WTC11 (cell line): Measurements from ENCODE around the gene TCTN1. TPM values are rescaled to one million over a fixed set of nuclear protein-coding genes. Genes with fewer than 3 reads are reported as not detected.
A peak's percentile ranks its signal among the peaks of the same experiment; 100 is the strongest.

Source experiments
- ATAC-seq: fragments of 200-7000 bp; cut with Tn5 transposase; 2 replicates; pipeline ENCODE4 v1.10.0; 2021; ENCODE audit warnings: mild to moderate bottlenecking, moderate library complexity
- CTCF ChIA-PET: fragments of 300-600 bp; sonication (Branson Sonifier 250); formaldehyde crosslinking; loops from one replicate; lab custom pipeline; 2021; ENCODE audit warnings: antibody characterized with exemption; lab: Charles Lee
- POLR2A ChIA-PET: fragments of 350-600 bp; sonication (Branson Sonifier 250); formaldehyde crosslinking; loops from one replicate; lab custom pipeline; 2021; ENCODE audit warnings: antibody characterized with exemption; lab: Charles Lee
- DNase-seq: peaks from one replicate; pipeline ENCODE4 v3.0.0; 2021; ENCODE audit warnings: low spot score
- H3K27ac Mint-ChIP-seq: 2 replicates; pipeline ENCODE4 v1.8.0; 2021; ENCODE audit warnings: mixed read lengths
- H3K27me3 Mint-ChIP-seq: 2 replicates; pipeline ENCODE4 v1.8.0; 2021; ENCODE audit warnings: low read depth, mild to moderate bottlenecking, moderate library complexity, mixed read lengths
- H3K36me3 Mint-ChIP-seq: 2 replicates; pipeline ENCODE4 v1.8.0; 2021; ENCODE audit warnings: mixed read lengths
- H3K4me1 Mint-ChIP-seq: 2 replicates; pipeline ENCODE4 v1.8.0; 2022; ENCODE audit warnings: mixed read lengths
- H3K4me3 Mint-ChIP-seq: 2 replicates; pipeline ENCODE4 v1.8.0; 2021; ENCODE audit warnings: mild to moderate bottlenecking, moderate library complexity, mixed read lengths
- H3K9me3 Mint-ChIP-seq: 2 replicates; pipeline ENCODE4 v1.8.0; 2021; ENCODE audit warnings: mixed read lengths
- FOXK1 ChIP-seq: sonication (generic); formaldehyde crosslinking; IDR thresholded peaks from 2 replicates; pipeline ENCODE4 v1.8.0; 2022; ENCODE audit warnings: mild to moderate bottlenecking, moderate library complexity, missing genetic modification reagents
- GTF2I ChIP-seq: fragments of 250-450 bp; sonication (Bioruptor Pico); conservative IDR thresholded peaks from 2 replicates; pipeline ENCODE4 v1.4.0; 2021; ENCODE audit warnings: mild to moderate bottlenecking
- JUN ChIP-seq: sonication (generic); formaldehyde crosslinking; IDR thresholded peaks from 2 replicates; pipeline ENCODE4 v1.8.0; 2023; ENCODE audit warnings: mild to moderate bottlenecking, missing genetic modification reagents
- KAT7 ChIP-seq: sonication (generic); formaldehyde crosslinking; IDR thresholded peaks from 2 replicates; pipeline ENCODE4 v1.8.1; 2023; ENCODE audit warnings: missing genetic modification reagents, mild to moderate bottlenecking, borderline replicate concordance
- NFYB ChIP-seq: sonication (generic); formaldehyde crosslinking; conservative IDR thresholded peaks from 2 replicates; pipeline ENCODE4 v1.8.0; 2022; ENCODE audit warnings: low read depth, missing genetic modification reagents
- NR1H2 ChIP-seq: sonication (generic); formaldehyde crosslinking; IDR thresholded peaks from 2 replicates; pipeline ENCODE4 v1.9.0; 2021; ENCODE audit warnings: mild to moderate bottlenecking, moderate library complexity, missing genetic modification reagents
- NR2C2 ChIP-seq: sonication (generic); formaldehyde crosslinking; IDR thresholded peaks from 2 replicates; pipeline ENCODE4 v1.8.0; 2022; ENCODE audit warnings: mild to moderate bottlenecking, missing genetic modification reagents
- RORB ChIP-seq: fragments of 250-450 bp; sonication (Bioruptor Pico); IDR thresholded peaks from 2 replicates; pipeline ENCODE4 v1.9.0; 2021; ENCODE audit warnings: mild to moderate bottlenecking
- SMAD3 ChIP-seq: sonication (generic); formaldehyde crosslinking; IDR thresholded peaks from 2 replicates; pipeline ENCODE4 v1.8.0; 2022; ENCODE audit warnings: missing genetic modification reagents, mild to moderate bottlenecking, borderline replicate concordance
- TP53 ChIP-seq: sonication (generic); formaldehyde crosslinking; IDR thresholded peaks from 2 replicates; pipeline ENCODE4 v1.8.1; 2023; ENCODE audit warnings: mild to moderate bottlenecking, missing genetic modification reagents
- ZBTB21 ChIP-seq: sonication (generic); formaldehyde crosslinking; IDR thresholded peaks from 2 replicates; pipeline ENCODE4 v1.8.1; 2023; ENCODE audit warnings: mild to moderate bottlenecking, missing genetic modification reagents, borderline replicate concordance
- ZNF121 ChIP-seq: sonication (generic); formaldehyde crosslinking; IDR thresholded peaks from 2 replicates; pipeline ENCODE4 v1.8.0; 2023; ENCODE audit warnings: missing genetic modification reagents
- ZNF138 ChIP-seq: sonication (generic); formaldehyde crosslinking; conservative IDR thresholded peaks from 2 replicates; pipeline ENCODE4 v1.8.1; 2022; ENCODE audit warnings: mild to moderate bottlenecking, moderate library complexity, missing genetic modification reagents
- total RNA-seq: library from RNA; stranded (reverse); gene quantifications from 3 replicates; pipeline ENCODE4 v1.2.3, GENCODE V29; 2021
- TF ChIP-seq, protein P1 (sequence below): sonication (generic); formaldehyde crosslinking; IDR thresholded peaks from 2 replicates; pipeline ENCODE4 v1.8.1; 2023; ENCODE audit warnings: mild to moderate bottlenecking, missing genetic modification reagents, borderline replicate concordance
- TF ChIP-seq, protein P2 (sequence below): sonication (generic); formaldehyde crosslinking; IDR thresholded peaks from 2 replicates; pipeline ENCODE4 v1.8.1; 2023; ENCODE audit warnings: mild to moderate bottlenecking, missing genetic modification reagents, moderate library complexity
- TF ChIP-seq, protein P3 (sequence below): sonication (generic); formaldehyde crosslinking; IDR thresholded peaks from 2 replicates; pipeline ENCODE4 v1.8.1; 2023; ENCODE audit warnings: mild to moderate bottlenecking, missing genetic modification reagents
- TF ChIP-seq, protein P4 (sequence below): sonication (generic); formaldehyde crosslinking; IDR thresholded peaks from 2 replicates; pipeline ENCODE4 v1.8.1; 2023; ENCODE audit warnings: mild to moderate bottlenecking, missing genetic modification reagents
- TF ChIP-seq, protein P5 (sequence below): sonication (generic); formaldehyde crosslinking; IDR thresholded peaks from 2 replicates; pipeline ENCODE4 v1.8.1; 2022; ENCODE audit warnings: mild to moderate bottlenecking, missing genetic modification reagents, moderate library complexity, borderline replicate concordance

The TCTN1 gene
- total RNA-seq, 1 experiment from 2014 or later, result 10.3 TPM

DNA sequence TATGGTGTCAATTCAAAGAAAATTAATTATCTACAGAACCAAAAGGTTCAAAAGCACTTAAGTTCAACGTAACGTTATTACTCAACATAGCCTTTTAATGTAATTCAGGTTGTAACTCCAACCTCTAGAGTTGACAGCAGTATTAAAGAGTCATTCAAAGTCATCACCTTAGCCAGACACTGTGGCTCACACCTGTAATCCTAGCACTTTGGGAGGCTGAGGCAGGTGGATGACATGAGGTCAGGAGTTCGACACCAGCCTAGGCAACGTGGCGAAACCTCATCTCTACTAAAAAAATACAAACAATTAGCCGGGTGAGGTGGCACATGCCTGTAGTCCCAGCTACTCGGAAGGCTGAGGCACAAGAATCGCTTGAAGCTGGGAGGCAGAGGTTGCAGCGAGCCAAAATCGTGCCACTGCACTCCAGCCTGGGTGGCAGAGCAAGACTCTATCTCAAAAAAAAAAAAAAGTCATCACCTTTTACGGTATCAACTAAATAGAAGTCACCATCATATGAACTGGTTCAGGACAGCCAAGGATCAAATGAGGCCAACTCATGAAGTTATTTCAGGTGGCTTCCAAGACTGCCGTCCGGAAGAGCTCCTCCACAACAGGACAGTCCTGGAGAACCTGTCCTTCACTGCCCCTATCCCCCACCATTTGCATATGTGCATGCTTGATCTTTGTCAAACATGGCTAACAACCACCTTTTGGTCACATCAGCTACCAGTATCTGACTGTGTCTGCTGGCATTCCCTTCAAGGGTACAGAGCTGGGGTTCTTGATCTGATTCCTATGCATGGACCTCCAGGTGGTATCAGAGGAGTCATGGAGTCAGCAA is 35.0 kb upstream of the TCTN1 start:
- Mint-ChIP-seq H3K4me1 (peaks cover 43% of the 10 kb centered on the region), H3K27ac (peak overlapping the region; percentile 75; the same call in 1 of the 2 replicates), H3K4me3 (peak overlapping the region; percentile 33), H3K9me3 (no peaks in the 10 kb centered on the region), H3K27me3 (no peaks in the 10 kb centered on the region), H3K36me3 (no peaks in the 10 kb centered on the region)
- DNase-seq (no peak), ATAC-seq (no peak)
- ChIA-PET POLR2A (no interaction called here), CTCF (interaction anchor here (0.7 to 1.4 kb wide), 4 partner anchors 21 to 110 kb away, joined by 3 to 4 read pairs (median 4); partner anchors contain the start of gene FAM216A)
- TF ChIP-seq ZBTB21 (CRISPR knock-in tag) (no peak), FOXK1 (CRISPR knock-in tag) (no peak), NR2C2 (no peak), NR1H2 (no peak), SMAD3 (CRISPR knock-in tag) (no peak), ZNF121 (no peak), GTF2I (CRISPR knock-in tag) (no peak), JUN (no peak), TP53 (no peak)
- TF ChIP-seq, protein P1, sequence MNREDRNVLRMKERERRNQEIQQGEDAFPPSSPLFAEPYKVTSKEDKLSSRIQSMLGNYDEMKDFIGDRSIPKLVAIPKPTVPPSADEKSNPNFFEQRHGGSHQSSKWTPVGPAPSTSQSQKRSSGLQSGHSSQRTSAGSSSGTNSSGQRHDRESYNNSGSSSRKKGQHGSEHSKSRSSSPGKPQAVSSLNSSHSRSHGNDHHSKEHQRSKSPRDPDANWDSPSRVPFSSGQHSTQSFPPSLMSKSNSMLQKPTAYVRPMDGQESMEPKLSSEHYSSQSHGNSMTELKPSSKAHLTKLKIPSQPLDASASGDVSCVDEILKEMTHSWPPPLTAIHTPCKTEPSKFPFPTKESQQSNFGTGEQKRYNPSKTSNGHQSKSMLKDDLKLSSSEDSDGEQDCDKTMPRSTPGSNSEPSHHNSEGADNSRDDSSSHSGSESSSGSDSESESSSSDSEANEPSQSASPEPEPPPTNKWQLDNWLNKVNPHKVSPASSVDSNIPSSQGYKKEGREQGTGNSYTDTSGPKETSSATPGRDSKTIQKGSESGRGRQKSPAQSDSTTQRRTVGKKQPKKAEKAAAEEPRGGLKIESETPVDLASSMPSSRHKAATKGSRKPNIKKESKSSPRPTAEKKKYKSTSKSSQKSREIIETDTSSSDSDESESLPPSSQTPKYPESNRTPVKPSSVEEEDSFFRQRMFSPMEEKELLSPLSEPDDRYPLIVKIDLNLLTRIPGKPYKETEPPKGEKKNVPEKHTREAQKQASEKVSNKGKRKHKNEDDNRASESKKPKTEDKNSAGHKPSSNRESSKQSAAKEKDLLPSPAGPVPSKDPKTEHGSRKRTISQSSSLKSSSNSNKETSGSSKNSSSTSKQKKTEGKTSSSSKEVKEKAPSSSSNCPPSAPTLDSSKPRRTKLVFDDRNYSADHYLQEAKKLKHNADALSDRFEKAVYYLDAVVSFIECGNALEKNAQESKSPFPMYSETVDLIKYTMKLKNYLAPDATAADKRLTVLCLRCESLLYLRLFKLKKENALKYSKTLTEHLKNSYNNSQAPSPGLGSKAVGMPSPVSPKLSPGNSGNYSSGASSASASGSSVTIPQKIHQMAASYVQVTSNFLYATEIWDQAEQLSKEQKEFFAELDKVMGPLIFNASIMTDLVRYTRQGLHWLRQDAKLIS, result no peak

DNA sequence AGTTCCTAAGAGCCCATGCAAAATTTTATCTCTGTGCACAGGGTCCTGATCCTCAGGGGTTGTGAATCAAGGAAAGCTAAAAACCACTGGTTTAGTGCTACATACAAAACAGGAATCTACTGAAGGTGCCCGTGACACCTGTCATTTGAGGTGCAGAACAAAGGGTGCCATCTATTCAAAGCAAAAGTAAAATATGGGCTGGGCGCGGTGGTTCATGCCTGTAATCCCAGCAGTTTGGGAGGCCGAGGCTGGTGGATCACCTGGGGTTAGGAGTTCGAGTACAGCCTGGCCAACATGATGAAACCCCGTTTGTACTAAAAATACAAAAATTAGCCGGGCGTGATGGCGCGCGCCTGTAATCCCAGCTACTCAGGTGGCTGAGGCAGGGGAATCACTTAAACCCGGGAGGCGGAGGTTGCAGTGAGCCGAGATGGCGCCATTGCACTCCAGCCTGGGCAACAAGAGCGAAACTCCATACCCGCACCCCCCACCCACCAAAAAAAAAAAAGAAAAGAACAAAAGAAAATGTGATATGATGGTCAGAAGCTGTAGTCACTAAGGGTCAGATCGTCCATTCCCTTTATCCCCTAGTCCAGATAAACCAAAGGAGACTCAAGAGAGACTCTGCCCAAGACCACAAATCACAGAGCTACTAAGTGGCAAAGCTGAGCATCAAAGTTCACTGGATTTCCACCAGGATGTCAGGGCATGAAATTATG is 34.2 kb upstream of the TCTN1 start:
- DNase-seq, result no peak
- ATAC-seq, result no peak
- peaks cover 49% of the 10 kb centered on the region for H3K4me1 Mint-ChIP-seq
- 0 out of 2 replicates have a peak overlapping the region, but pooled peaks have one; percentile 10 for H3K4me3 Mint-ChIP-seq
- H3K27me3 Mint-ChIP-seq, result no peaks in the 10 kb centered on the region
- H3K27ac Mint-ChIP-seq, result peak overlapping the region; percentile 75; the same call in 1 of the 2 replicates
- ChIA-PET CTCF (interaction anchor here (0.7 to 1.4 kb wide), 4 partner anchors 21 to 111 kb away, joined by 3 to 4 read pairs (median 4); partner anchors contain the start of gene FAM216A), POLR2A (no interaction called here)
- H3K9me3 Mint-ChIP-seq, result no peaks in the 10 kb centered on the region
- H3K36me3 Mint-ChIP-seq, result no peaks in the 10 kb centered on the region
- no peak for TF ChIP-seq SMAD3 (CRISPR knock-in tag)
- no peak for TF ChIP-seq ZNF138 (CRISPR knock-in tag)
- TF ChIP-seq, protein P2, sequence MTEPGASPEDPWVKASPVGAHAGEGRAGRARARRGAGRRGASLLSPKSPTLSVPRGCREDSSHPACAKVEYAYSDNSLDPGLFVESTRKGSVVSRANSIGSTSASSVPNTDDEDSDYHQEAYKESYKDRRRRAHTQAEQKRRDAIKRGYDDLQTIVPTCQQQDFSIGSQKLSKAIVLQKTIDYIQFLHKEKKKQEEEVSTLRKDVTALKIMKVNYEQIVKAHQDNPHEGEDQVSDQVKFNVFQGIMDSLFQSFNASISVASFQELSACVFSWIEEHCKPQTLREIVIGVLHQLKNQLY (CRISPR knock-in tag), result no peak
- TF ChIP-seq NFYB (CRISPR knock-in tag), result no peak
- TF ChIP-seq JUN, result no peak
- TF ChIP-seq RORB (CRISPR knock-in tag), result no peak
- TF ChIP-seq, protein P1, result no peak
- TF ChIP-seq, protein P3, sequence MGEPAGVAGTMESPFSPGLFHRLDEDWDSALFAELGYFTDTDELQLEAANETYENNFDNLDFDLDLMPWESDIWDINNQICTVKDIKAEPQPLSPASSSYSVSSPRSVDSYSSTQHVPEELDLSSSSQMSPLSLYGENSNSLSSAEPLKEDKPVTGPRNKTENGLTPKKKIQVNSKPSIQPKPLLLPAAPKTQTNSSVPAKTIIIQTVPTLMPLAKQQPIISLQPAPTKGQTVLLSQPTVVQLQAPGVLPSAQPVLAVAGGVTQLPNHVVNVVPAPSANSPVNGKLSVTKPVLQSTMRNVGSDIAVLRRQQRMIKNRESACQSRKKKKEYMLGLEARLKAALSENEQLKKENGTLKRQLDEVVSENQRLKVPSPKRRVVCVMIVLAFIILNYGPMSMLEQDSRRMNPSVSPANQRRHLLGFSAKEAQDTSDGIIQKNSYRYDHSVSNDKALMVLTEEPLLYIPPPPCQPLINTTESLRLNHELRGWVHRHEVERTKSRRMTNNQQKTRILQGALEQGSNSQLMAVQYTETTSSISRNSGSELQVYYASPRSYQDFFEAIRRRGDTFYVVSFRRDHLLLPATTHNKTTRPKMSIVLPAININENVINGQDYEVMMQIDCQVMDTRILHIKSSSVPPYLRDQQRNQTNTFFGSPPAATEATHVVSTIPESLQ (CRISPR knock-in tag), result no peak
- TF ChIP-seq KAT7, result no peak
- TF ChIP-seq, protein P4, sequence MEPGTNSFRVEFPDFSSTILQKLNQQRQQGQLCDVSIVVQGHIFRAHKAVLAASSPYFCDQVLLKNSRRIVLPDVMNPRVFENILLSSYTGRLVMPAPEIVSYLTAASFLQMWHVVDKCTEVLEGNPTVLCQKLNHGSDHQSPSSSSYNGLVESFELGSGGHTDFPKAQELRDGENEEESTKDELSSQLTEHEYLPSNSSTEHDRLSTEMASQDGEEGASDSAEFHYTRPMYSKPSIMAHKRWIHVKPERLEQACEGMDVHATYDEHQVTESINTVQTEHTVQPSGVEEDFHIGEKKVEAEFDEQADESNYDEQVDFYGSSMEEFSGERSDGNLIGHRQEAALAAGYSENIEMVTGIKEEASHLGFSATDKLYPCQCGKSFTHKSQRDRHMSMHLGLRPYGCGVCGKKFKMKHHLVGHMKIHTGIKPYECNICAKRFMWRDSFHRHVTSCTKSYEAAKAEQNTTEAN, result no peak
- TF ChIP-seq, protein P5, sequence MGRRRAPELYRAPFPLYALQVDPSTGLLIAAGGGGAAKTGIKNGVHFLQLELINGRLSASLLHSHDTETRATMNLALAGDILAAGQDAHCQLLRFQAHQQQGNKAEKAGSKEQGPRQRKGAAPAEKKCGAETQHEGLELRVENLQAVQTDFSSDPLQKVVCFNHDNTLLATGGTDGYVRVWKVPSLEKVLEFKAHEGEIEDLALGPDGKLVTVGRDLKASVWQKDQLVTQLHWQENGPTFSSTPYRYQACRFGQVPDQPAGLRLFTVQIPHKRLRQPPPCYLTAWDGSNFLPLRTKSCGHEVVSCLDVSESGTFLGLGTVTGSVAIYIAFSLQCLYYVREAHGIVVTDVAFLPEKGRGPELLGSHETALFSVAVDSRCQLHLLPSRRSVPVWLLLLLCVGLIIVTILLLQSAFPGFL (CRISPR knock-in tag), result no peak
